Measurements from ENCODE around the gene TEX29. TPM values are rescaled to one million over a fixed set of nuclear protein-coding genes. Genes with fewer than 3 reads are reported as not detected.

TEX29 gene
- total and polyA plus RNA-seq, 9 of the 15 experiments (the other 6 are each of a cell fraction or from before 2014, with no cell fraction given), result 0.11 TPM; not detected in 7

GRCh38 chr13:111327730-111328573 is 7.5 kb downstream of the TEX29 start:
- no peaks in the 10 kb centered on the region for H4K20me1 ChIP-seq (replicated peaks; ENCODE audit: control insufficient read depth, insufficient read depth, low read length)
- POLR2A ChIA-PET, result no interaction called here
- intact Hi-C loops (cut with micrococcal nuclease), result no loop called here

GRCh38 chr13:111328574-111329410 is 8.3 kb downstream of the TEX29 start:
- TF ChIP-seq PML (IDR thresholded peaks at IDR 0.05; ENCODE audit: low read length) (no peak), CTCF (IDR thresholded peaks at IDR 0.05 in 2 of 3, conservative IDR thresholded peaks at IDR 0.05 in 1 of 3; ENCODE audit: insufficient read depth in 2 of 3, low read depth in 1 of 3, low read length in 3 of 3) (0 out of 6 replicates have a peak, but pooled peaks of 1 of the 3 experiments have one; percentile 2), KLF1 (tag; IDR thresholded peaks at IDR 0.05) (no peak)
- Histone ChIP-seq H3K36me3 (ENCODE audit: control insufficient read depth, insufficient read depth, low read length) (no peaks in the 10 kb centered on the region), H3K4me2 (ENCODE audit: insufficient read depth, low read length) (no peak overlapping the region), H3K9ac (ENCODE audit: insufficient read depth in 1 of 2, low read depth in 2 of 2, low read length in 2 of 2) (no peak overlapping the region), H3K9me3 (replicated peaks; ENCODE audit: control insufficient read depth, insufficient read depth, low read depth, low read length) (no peaks in the 10 kb centered on the region), H3K4me3 (no peak overlapping the region), H3K79me2 (ENCODE audit: control insufficient read depth, insufficient read depth, low read length) (no peaks in the 10 kb centered on the region), H3K27me3 (ENCODE audit: control insufficient read depth in 2 of 2, insufficient read depth in 2 of 2, low read length in 2 of 2) (peaks cover 3 to 58% of the 10 kb centered on the region in 2 experiments), H3K27ac (ENCODE audit: extremely low read depth, low read depth, low read length) (no peak overlapping the region), H2AFZ (ENCODE audit: low read depth, low read length) (no peak overlapping the region), H3K9me1 (ENCODE audit: control insufficient read depth, insufficient read depth, low read length) (no peaks in the 10 kb centered on the region), H4K20me1 (replicated peaks; ENCODE audit: control insufficient read depth, insufficient read depth, low read length) (no peaks in the 10 kb centered on the region), H3K4me1 (replicated peaks in 1 of 2; ENCODE audit: control insufficient read depth in 2 of 2, insufficient read depth in 2 of 2, low read length in 2 of 2) (no peaks in the 10 kb centered on the region; a peak in 1 of 5 replicates)
- BruUV-seq (replicated peaks), result no TSS peak
- in situ Hi-C loops (cut with MboI) (no loop called here), intact Hi-C loops (cut with micrococcal nuclease) (no loop called here)
- POLR2A ChIA-PET, result no interaction called here
- CTCF ChIA-PET (ENCODE audit: low intra/inter-chr PET ratio), result no interaction called here
- no peak for FAIRE-seq
- ATAC-seq, result no peak
- DNase-seq (ENCODE audit: extremely low read depth in 1 of 4, low spot score in 3 of 4), result no peak
- WGBS (ENCODE audit: insufficient coverage, low coverage, missing lambda C conversion rate), result 6% methylated on average over 16 of the region's 30 CpGs

More at GRCh38 chr13:111327730-111328573, 7.5 kb downstream of the TEX29 start:
- Histone ChIP-seq H3K4me2 (ENCODE audit: insufficient read depth, low read length) (no peak overlapping the region), H3K4me3 (no peak overlapping the region), H2AFZ (ENCODE audit: low read depth, low read length) (no peak overlapping the region), H3K4me1 (replicated peaks in 1 of 2; ENCODE audit: control insufficient read depth in 2 of 2, insufficient read depth in 2 of 2, low read length in 2 of 2) (no peaks in the 10 kb centered on the region; a peak in 1 of 5 replicates), H3K27me3 (ENCODE audit: control insufficient read depth in 2 of 2, insufficient read depth in 2 of 2, low read length in 2 of 2) (peaks cover 5 to 67% of the 10 kb centered on the region in 2 experiments; a peak in 4 of 5 replicates), H3K36me3 (ENCODE audit: control insufficient read depth, insufficient read depth, low read length) (no peaks in the 10 kb centered on the region), H3K9me3 (replicated peaks; ENCODE audit: control insufficient read depth, insufficient read depth, low read depth, low read length) (no peaks in the 10 kb centered on the region), H3K79me2 (ENCODE audit: control insufficient read depth, insufficient read depth, low read length) (no peaks in the 10 kb centered on the region), H3K9me1 (ENCODE audit: control insufficient read depth, insufficient read depth, low read length) (no peaks in the 10 kb centered on the region), H3K27ac (ENCODE audit: extremely low read depth, low read depth, low read length) (no peak overlapping the region), H3K9ac (ENCODE audit: insufficient read depth in 1 of 2, low read depth in 2 of 2, low read length in 2 of 2) (no peak overlapping the region)
- CTCF ChIA-PET (ENCODE audit: low intra/inter-chr PET ratio), result no interaction called here
- FAIRE-seq (no peak), DNase-seq (ENCODE audit: extremely low read depth in 1 of 4, low spot score in 3 of 4) (no peak), ATAC-seq (no peak)
- TF ChIP-seq SNIP1 (IDR thresholded peaks at IDR 0.05; ENCODE audit: low read depth), result no peak
- 19% methylated on average over 23 of the region's 32 CpGs for WGBS (ENCODE audit: insufficient coverage, low coverage, missing lambda C conversion rate)
- no TSS peak for BruUV-seq (replicated peaks)
- in situ Hi-C loops (cut with MboI), result no loop called here

Measured in K562 (cell line).